Prostate gland (tissue), 2 donors: ENCODE measurements around the gene DNAJC17. TPM values are rescaled to one million over a fixed set of nuclear protein-coding genes. Genes with fewer than 3 reads are reported as not detected.

ENCODE experiments used
- DNase-seq: peaks from one replicate; pipeline ENCODE4 v3.0.0-alpha.2; 2019; ENCODE audit warnings: low spot score
- H3K27ac ChIP-seq, 2 donors: fragments of 200-600 bp; sonication (generic); 2 replicates each; pipeline ENCODE4 v1.5.1; 2017 to 2019
- H3K27me3 ChIP-seq: fragments of 200-600 bp; sonication (generic); replicated peaks from 2 replicates; pipeline ENCODE4 v1.5.1; 2019; ENCODE audit not compliant: insufficient read depth
- H3K36me3 ChIP-seq, 2 donors: fragments of 200-600 bp; sonication (generic); 1 replicate in 1 of 2; 2 replicates in 1 of 2; pipeline versions ENCODE4 v1.5.1 to v1.8.1; 2017 to 2019
- H3K4me1 ChIP-seq: fragments of 200-600 bp; sonication (generic); replicated peaks from 2 replicates; pipeline ENCODE4 v1.5.1; 2019
- H3K4me3 ChIP-seq, 2 donors: fragments of 200-600 bp; sonication (generic); 2 replicates each; pipeline ENCODE4 v1.5.1; 2017 to 2019
- H3K9me3 ChIP-seq: fragments of 200-600 bp; sonication (generic); 2 replicates; pipeline ENCODE4 v1.5.1; 2017
- POLR2A ChIP-seq: fragments of 450-650 bp; IDR thresholded peaks from one replicate; pipeline ENCODE4 v1.6.1; 2016; ENCODE audit warnings: antibody characterized with exemption, mild to moderate bottlenecking
- POLR2AphosphoS5 ChIP-seq: sonication (generic); formaldehyde crosslinking; IDR thresholded peaks from one replicate; pipeline ENCODE4 v1.6.1; 2017; ENCODE audit warnings: antibody characterized with exemption
- WGBS: methylation state at CpG from one replicate; pipeline ENCODE4 v1.1.5; 2018; 5-methylcytosine and 5-hydroxymethylcytosine counted together
- intact Hi-C: fragments of 100-400 bp; cut with DNase I; formaldehyde crosslinking; loops from one replicate; pipeline ENCODE4 v1.14.2; 2022
- total RNA-seq, 2 donors: library from RNA; depleted of rRNA; stranded (reverse); fragments of >200 nt; gene quantifications; one replicate each; pipeline ENCODE4 v1.1.0, GENCODE V29; 2016
- TF ChIP-seq, protein P1 (sequence below), 4 experiments: fragments of 200-600 bp in 2 of 4; fragments of 450-650 bp in 2 of 4; sonication (generic) in 2 of 4; IDR thresholded peaks; 1 replicate in 3 of 4; 2 replicates in 1 of 4; pipeline ENCODE4 v1.5.1; 2016 to 2019; ENCODE audit warnings: antibody characterized with exemption in 4 of 4, mild to moderate bottlenecking in 2 of 4, moderate library complexity in 2 of 4

Gene DNAJC17
- total RNA-seq, 2 donors from 2014 or later, result 29.2 to 29.6 TPM

DNA sequence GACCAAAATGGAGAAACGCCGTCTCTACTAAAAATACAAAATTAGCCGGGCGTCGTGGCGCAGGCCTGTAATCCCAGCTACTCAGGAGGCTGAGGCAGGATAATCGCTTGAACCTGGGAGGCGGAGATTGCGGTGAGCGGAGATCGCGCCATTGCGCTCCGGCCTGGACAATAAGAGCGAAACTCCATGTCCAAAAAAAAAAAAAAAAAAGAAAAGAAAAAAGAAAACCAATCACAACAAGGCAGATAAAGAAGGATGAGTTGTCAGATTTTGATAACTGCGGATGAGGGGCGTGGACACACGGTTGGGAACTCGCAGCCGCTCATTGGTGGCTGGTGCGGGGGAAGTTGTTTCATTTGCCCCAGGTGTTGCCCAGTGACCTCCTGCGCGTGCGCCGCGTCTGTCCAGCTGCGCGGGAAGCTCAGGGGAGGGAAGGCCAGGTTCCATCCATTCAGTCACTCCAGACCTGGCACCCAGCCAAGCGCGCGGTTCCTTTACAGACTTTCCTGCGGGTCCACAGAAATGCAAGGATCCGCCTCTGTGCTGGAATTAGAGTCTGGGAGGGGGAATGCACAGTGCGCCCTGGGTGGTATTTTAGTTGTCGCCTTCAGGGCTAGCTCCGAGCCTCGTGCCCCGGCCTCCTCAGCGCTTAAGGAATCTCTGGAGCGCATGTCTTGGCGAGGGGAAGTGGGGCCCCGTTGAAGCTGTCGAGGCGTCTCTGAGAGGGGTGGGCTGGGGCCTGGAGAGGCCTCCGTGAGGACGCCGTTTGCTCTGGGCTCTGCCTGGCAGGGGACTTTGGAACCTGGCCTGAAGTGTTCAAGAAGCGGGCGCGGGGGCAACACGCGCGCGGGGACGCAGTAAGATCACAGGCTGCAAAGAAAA is 44.1 kb downstream of the DNAJC17 start:
- TF ChIP-seq POLR2A, result no peak
- peak; percentile 69 for TF ChIP-seq POLR2AphosphoS5
- TF ChIP-seq, protein P1, sequence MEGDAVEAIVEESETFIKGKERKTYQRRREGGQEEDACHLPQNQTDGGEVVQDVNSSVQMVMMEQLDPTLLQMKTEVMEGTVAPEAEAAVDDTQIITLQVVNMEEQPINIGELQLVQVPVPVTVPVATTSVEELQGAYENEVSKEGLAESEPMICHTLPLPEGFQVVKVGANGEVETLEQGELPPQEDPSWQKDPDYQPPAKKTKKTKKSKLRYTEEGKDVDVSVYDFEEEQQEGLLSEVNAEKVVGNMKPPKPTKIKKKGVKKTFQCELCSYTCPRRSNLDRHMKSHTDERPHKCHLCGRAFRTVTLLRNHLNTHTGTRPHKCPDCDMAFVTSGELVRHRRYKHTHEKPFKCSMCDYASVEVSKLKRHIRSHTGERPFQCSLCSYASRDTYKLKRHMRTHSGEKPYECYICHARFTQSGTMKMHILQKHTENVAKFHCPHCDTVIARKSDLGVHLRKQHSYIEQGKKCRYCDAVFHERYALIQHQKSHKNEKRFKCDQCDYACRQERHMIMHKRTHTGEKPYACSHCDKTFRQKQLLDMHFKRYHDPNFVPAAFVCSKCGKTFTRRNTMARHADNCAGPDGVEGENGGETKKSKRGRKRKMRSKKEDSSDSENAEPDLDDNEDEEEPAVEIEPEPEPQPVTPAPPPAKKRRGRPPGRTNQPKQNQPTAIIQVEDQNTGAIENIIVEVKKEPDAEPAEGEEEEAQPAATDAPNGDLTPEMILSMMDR (IDR thresholded peaks at IDR 0.05), result peak in 1 of 4 experiments; percentile 5
- DNase-seq, result peak; percentile 69
- intact Hi-C loops, result no loop called here
- H3K27me3 ChIP-seq, result no peaks in the 10 kb centered on the region
- H3K36me3 ChIP-seq, result no peaks in the 10 kb centered on the region
- H3K9me3 ChIP-seq, result no peaks in the 10 kb centered on the region
- 33% methylated on average over 49 of the region's 55 CpGs for whole genome bisulfite sequencing
- peak overlapping the region; percentile 35 to 45 for H3K4me3 ChIP-seq
- peaks cover 9% of the 10 kb centered on the region for H3K4me1 ChIP-seq
- peak overlapping the region; percentile 81 to 83 for H3K27ac ChIP-seq

DNA sequence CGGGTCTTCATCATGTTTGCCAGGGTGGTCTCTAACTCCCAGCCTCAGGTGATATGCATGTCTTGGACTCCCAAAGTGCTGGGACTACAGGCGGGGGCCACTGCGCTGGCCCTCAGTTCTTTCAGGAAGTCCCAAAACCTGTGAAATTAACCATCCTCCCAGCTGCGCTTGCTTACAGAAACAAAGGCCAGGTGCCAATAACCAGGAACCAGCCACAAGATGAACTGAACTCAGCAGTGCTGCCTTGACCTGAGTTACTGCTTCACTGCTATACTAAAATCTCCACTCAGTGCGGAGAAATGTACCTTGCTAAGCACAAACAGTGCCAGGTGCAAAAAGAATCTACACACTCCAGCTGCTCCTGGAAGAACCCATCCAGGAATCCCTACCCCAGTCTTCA is 47.3 kb downstream of the DNAJC17 start:
- no peak overlapping the region for H3K4me3 ChIP-seq
- H3K4me1 ChIP-seq, result peaks cover 9% of the 10 kb centered on the region
- H3K27ac ChIP-seq, result no peak overlapping the region
- WGBS, result 98% methylated on average over 5 of the region's 5 CpGs
- no peaks in the 10 kb centered on the region for H3K36me3 ChIP-seq
- TF ChIP-seq POLR2AphosphoS5 (no peak), POLR2A (no peak)
- TF ChIP-seq, protein P1 (IDR thresholded peaks at IDR 0.05), result no peak
- H3K9me3 ChIP-seq, result no peaks in the 10 kb centered on the region
- intact Hi-C loops, result no loop called here
- no peaks in the 10 kb centered on the region for H3K27me3 ChIP-seq
- DNase-seq, result no peak

DNA sequence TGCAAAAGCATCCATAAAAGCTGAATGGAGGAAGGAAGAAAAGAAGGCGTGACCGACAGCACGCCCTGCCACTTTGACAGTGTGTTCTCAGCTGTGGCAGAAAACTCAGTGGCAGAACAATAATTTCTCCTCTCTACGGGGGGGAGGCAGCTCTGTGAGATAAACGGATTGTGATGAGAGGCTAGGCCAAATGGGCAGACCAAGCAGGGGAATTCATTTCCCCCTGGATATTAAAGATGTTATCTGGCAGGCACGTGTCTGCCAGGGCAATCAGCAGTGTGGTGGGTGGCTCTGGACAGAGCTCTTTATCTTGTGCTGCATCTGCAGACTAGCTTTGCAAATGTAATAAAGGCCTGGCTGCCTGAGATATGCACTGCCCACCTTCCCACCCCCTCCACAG is 50.3 kb downstream of the DNAJC17 start:
- 16% methylated on average over 6 of the region's 6 CpGs for WGBS
- no peak overlapping the region for H3K27ac ChIP-seq
- TF ChIP-seq POLR2A (no peak), POLR2AphosphoS5 (no peak)
- TF ChIP-seq, protein P1 (IDR thresholded peaks at IDR 0.05), result no peak
- intact Hi-C loops, result no loop called here
- DNase-seq, result no peak
- no peaks in the 10 kb centered on the region for H3K27me3 ChIP-seq
- H3K36me3 ChIP-seq, result peaks cover 0 to under 1% of the 10 kb centered on the region in 2 donors
- no peak overlapping the region for H3K4me3 ChIP-seq
- no peaks in the 10 kb centered on the region for H3K4me1 ChIP-seq
- H3K9me3 ChIP-seq, result no peaks in the 10 kb centered on the region

DNA sequence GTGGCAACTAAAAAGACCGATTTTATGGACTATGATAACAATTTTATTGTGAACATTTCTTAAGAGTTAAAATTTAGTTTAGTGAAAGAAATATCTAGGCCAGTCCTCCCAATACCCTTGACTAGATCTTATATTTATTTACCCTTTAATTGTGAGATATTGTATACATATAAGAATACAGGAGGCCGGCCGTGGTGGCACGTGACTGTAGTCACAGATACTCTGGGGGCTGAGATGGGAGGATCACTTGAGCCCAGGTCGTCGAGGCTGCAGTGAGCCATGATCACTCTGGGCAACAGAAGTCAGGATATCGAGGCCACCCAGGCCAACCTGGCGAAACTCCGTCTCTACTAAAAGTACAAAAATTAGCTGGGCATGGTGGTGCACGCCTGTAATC is 51.5 kb downstream of the DNAJC17 start:
- Histone ChIP-seq H3K36me3 (peaks cover 0 to 9% of the 10 kb centered on the region in 2 donors), H3K27ac (peak overlapping the region; percentile 85 to 91)
- intact Hi-C loops, result no loop called here

More for the DNA sequence above, 51.5 kb downstream of the DNAJC17 start:
- DNase-seq, result no peak
- TF ChIP-seq, protein P1 (IDR thresholded peaks at IDR 0.05), result no peak
- TF ChIP-seq POLR2AphosphoS5 (no peak), POLR2A (no peak)
- Histone ChIP-seq H3K4me3 (peak overlapping the region; percentile 71 to 74), H3K27me3 (no peaks in the 10 kb centered on the region), H3K9me3 (no peaks in the 10 kb centered on the region), H3K4me1 (no peaks in the 10 kb centered on the region)
- 54% methylated on average over 10 of the region's 10 CpGs for WGBS
